WTC11 (cell line): Measurements from ENCODE around the gene LRRC10B.

Source experiments
- CTCF ChIP-seq: fragments of 200-600 bp; IDR thresholded peaks from 2 replicates; pipeline ENCODE4 v1.8.0; 2022; ENCODE audit warnings: antibody characterized with exemption
- GABPB1 ChIP-seq: sonication (generic); formaldehyde crosslinking; IDR thresholded peaks from 2 replicates; pipeline ENCODE4 v1.8.1; 2023; ENCODE audit warnings: mild to moderate bottlenecking, missing genetic modification reagents
- HMGXB4 ChIP-seq: sonication (generic); formaldehyde crosslinking; IDR thresholded peaks from 2 replicates; pipeline ENCODE4 v1.8.1; 2023; ENCODE audit warnings: mild to moderate bottlenecking, moderate library complexity, missing genetic modification reagents
- IRF2 ChIP-seq: sonication (generic); formaldehyde crosslinking; IDR thresholded peaks from 2 replicates; pipeline ENCODE4 v1.8.0; 2022; ENCODE audit warnings: low read depth, missing genetic modification reagents, borderline replicate concordance
- PRDM15 ChIP-seq: sonication (generic); formaldehyde crosslinking; IDR thresholded peaks from 2 replicates; pipeline ENCODE4 v1.8.0; 2022; ENCODE audit warnings: missing genetic modification reagents
- ZNF281 ChIP-seq: sonication (generic); formaldehyde crosslinking; IDR thresholded peaks from 2 replicates; pipeline ENCODE4 v1.8.0; 2023; ENCODE audit warnings: mild to moderate bottlenecking, missing genetic modification reagents
- ZNF317 ChIP-seq: sonication (generic); formaldehyde crosslinking; IDR thresholded peaks from 2 replicates; pipeline ENCODE4 v1.8.1; 2023; ENCODE audit warnings: low read depth, mild to moderate bottlenecking, moderate library complexity, missing genetic modification reagents, borderline replicate concordance
- ZNF416 ChIP-seq: fragments of 250-450 bp; sonication (Bioruptor Pico); IDR thresholded peaks from 2 replicates; pipeline ENCODE4 v1.9.0; 2021; ENCODE audit warnings: mild to moderate bottlenecking, inconsistent platforms

- peak; percentile 95 for TF ChIP-seq CTCF
- TF ChIP-seq ZNF281 (CRISPR knock-in tag) = no peak
- no peak for TF ChIP-seq IRF2 (CRISPR knock-in tag)
- no peak; the same call in 1 of the 2 replicates for TF ChIP-seq PRDM15 (CRISPR knock-in tag)
- TF ChIP-seq ZNF317 (CRISPR knock-in tag) = no peak
- TF ChIP-seq GABPB1 = no peak
- no peak for TF ChIP-seq ZNF416 (CRISPR knock-in tag)
- TF ChIP-seq HMGXB4 = peak; percentile 30; the same call in 1 of the 2 replicates
Measured at GRCh38 chr11:61477727-61478148, 30.8 kb upstream of the LRRC10B start.
